HAP-1 (cell line): ENCODE results near the gene SFI1.
A peak's percentile ranks its signal among the peaks of the same experiment; 100 is the strongest.
"Not testable (repeated sequence)": the region's sequence is repeated elsewhere in the genome, so short reads cannot be mapped to it uniquely, and the experiment has no call there.

Experiments
- DNase-seq, 2 experiments: peaks; one replicate each; pipeline ENCODE4 v3.0.0-alpha.2; 2016 to 2020; ENCODE audit warnings: low spot score in 2 of 2
- H3K27me3 ChIP-seq: fragments of 250-450 bp; sonication (Bioruptor Pico); 2 replicates; pipeline ENCODE4 v1.5.1; 2020; ENCODE audit warnings: low read depth, mild to moderate bottlenecking, moderate library complexity
- H3K36me3 ChIP-seq: fragments of 250-450 bp; sonication (Bioruptor Pico); replicated peaks from 2 replicates; pipeline ENCODE4 v1.5.1; 2020; ENCODE audit warnings: mild to moderate bottlenecking
- H3K4me1 ChIP-seq: fragments of 250-450 bp; sonication (Bioruptor Pico); 2 replicates; pipeline ENCODE4 v1.5.1; 2020; ENCODE audit warnings: mild to moderate bottlenecking
- H3K4me3 ChIP-seq: fragments of 250-450 bp; sonication (Bioruptor Pico); 2 replicates; pipeline ENCODE4 v1.5.1; 2020; ENCODE audit warnings: mild to moderate bottlenecking, moderate library complexity
- H3K9me3 ChIP-seq: fragments of 250-450 bp; sonication (Bioruptor Pico); 2 replicates; pipeline ENCODE4 v1.5.1; 2020; ENCODE audit warnings: mild to moderate bottlenecking, moderate library complexity
- in situ Hi-C: fragments of 300-500 bp; cut with MboI; formaldehyde crosslinking; loops from 3 replicates; pipeline ENCODE4 v1.14.3; 2020; ENCODE audit warnings: low sequenced_read_pairs, inconsistent platforms, mixed read lengths

SFI1 gene

DNA sequence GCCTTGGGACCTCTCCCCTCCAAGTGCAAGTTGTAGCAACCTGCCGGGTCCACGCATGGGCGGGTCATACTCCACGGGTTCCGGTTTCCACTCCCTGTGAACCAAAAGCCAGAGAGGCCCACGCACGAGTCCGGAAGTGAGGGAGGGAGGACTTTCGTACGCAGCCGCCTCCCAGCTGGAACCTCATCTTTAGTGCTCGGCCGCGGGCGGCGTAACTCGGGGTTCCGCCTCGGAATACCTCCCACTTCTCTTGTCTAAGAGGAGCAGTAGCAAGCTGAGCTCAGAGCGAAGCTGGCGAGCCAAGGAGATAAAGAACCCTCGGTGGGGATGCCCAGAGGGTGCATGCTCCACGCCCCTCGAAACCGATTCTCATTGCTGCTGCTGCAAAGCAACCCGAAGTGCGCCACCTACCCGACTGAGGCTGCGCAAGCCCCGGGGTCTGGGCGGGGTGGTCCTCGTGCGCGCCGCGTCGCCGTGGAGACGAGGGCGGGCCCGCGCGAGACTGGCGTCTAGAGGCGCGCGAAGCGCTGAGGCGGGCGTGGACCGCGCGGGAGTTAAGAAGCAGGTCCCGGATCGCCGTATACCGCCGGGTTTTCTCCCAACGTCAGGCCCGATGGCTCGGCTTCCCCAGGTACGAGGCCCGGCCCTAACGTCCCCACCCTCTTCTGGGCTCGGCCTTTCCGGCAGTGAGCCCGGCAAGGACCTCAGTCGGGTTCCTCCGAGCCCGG lies at the start of gene SFI1:
SFI1 (plus strand) TSS at position 530 of the 728 bp plus-strand sequence. CDS start 11,749 bp downstream, outside the sequence.
- in situ Hi-C loops: no loop called here

GRCh38 chr22:31446767-31447166 lies 49.6 kb upstream of the SFI1 start:
- Histone ChIP-seq H3K36me3 (peaks cover 43% of the 10 kb centered on the region), H3K4me1 (no peaks in the 10 kb centered on the region), H3K4me3 (no peak overlapping the region), H3K27me3 (no peaks in the 10 kb centered on the region), H3K9me3 (no peaks in the 10 kb centered on the region)
- in situ Hi-C loops: no loop called here
- DNase-seq: no peak

More for the DNA sequence above, at the start of gene SFI1:
- Histone ChIP-seq H3K36me3 (peaks cover 4% of the 10 kb centered on the region; the same call in 1 of the 2 replicates), H3K27me3 (no peaks in the 10 kb centered on the region), H3K4me3 (peak within 1 kb of the TSS; percentile 75), H3K4me1 (peaks cover 14% of the 10 kb centered on the region), H3K9me3 (peaks cover 8% of the 10 kb centered on the region; the same call in 1 of the 2 replicates)
- peak; percentile 70 to 95 for DNase-seq

DNA sequence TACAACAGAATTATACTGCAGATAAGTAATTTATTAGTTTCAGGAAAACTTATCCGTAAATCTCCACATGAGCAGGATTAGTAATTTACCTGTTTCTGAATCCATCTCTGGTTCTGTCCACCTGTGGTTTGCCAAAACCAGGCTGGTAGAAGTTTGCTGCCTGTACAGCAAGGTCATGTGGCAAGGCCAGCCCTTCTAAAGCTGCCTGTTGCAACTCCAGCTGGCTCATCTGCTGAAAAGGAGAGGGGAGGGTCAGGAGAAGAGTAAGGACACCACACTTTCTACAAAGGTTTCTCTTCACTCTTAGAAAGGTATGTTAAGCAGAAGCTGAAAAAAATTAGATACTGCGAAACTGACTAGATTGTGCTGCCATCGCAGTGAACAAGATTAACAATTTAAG lies 49.0 kb upstream of the SFI1 start:
- Histone ChIP-seq H3K9me3 (no peaks in the 10 kb centered on the region), H3K36me3 (peaks cover 37% of the 10 kb centered on the region), H3K27me3 (no peaks in the 10 kb centered on the region), H3K4me3 (no peak overlapping the region), H3K4me1 (no peaks in the 10 kb centered on the region)
- in situ Hi-C loops: no loop called here
- DNase-seq: no peak

GRCh38 chr22:31448382-31448781 lies 48.0 kb upstream of the SFI1 start:
- H3K9me3 ChIP-seq: no peaks in the 10 kb centered on the region
- H3K27me3 ChIP-seq: no peaks in the 10 kb centered on the region
- no peak for DNase-seq
- H3K4me3 ChIP-seq: no peak overlapping the region
- H3K36me3 ChIP-seq: peaks cover 35% of the 10 kb centered on the region
- H3K4me1 ChIP-seq: no peaks in the 10 kb centered on the region
- in situ Hi-C loops: no loop called here

- in situ Hi-C loops: no loop called here
Observed at GRCh38 chr22:31449506-31449905, 46.8 kb upstream of the SFI1 start.

DNA sequence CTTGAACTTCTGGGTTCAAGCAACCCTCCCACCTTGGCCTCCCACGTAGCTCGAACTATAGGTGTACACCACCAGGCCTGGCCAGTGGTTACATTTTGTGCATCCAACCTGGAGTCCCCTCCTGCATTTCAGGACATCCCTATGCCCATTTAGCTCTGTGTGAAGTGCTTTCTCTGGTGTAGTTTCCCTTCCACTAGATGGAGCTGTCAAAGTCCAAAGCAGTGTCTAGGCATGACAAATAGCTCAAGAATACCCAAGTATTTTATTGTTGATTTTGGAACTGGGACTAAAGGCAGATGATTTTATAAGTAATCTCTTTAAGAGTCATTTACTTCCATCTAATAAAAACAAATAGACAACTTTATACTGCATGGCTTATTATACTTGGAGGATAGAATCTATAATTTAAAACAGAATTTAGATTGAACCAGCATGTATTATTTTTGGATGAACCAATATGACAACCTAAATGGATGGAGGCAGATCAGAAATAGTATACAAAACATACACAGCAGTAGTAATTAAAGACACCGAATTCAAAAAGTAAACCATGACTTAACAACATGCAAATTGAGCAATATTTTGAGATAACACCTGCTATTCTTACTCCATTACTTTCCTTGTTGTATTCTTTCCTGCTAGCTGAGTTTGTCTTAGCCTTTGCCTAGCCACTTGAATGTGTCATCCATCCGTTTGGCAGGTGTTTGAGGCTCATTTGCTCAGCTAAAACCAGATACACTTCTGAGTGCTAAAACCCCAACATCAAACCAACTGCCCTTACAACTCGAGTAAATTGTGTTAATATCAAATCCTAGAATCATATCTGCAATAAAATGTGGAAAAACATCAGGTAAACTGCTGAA lies 44.4 kb upstream of the SFI1 start:
- in situ Hi-C loops: no loop called here
- Histone ChIP-seq H3K9me3 (no peaks in the 10 kb centered on the region), H3K36me3 (peaks cover 47% of the 10 kb centered on the region), H3K4me3 (no peak overlapping the region), H3K27me3 (no peaks in the 10 kb centered on the region), H3K4me1 (no peaks in the 10 kb centered on the region)
- peak; percentile 17 to 28 for DNase-seq

More at GRCh38 chr22:31449506-31449905, 46.8 kb upstream of the SFI1 start:
- no peak overlapping the region for H3K4me3 ChIP-seq
- no peaks in the 10 kb centered on the region for H3K4me1 ChIP-seq
- H3K9me3 ChIP-seq: no peaks in the 10 kb centered on the region
- H3K27me3 ChIP-seq: no peaks in the 10 kb centered on the region
- H3K36me3 ChIP-seq: peaks cover 41% of the 10 kb centered on the region
- DNase-seq: no peak

DNA sequence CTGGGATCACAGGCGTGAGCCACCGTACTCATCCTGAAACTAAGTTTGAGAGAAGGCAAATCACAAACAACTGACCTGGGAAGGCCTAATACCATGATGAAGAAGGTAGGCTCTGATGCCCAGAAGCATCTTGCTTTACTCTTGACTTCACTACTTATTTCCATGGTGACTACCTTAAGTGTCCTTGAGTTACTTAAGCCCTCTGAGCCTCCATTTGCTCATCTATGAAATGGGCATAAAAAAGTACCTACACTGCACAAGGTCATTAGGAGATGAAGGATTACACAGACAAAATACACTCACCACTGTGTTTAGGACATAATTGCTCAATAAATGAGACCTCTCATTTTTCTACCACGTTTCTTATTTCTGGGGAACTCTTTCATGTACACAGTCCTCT lies 34.6 kb upstream of the SFI1 start:
- no peak overlapping the region for H3K4me3 ChIP-seq
- peaks cover 83% of the 10 kb centered on the region for H3K36me3 ChIP-seq
- no peaks in the 10 kb centered on the region for H3K4me1 ChIP-seq
- DNase-seq: no peak
- no peaks in the 10 kb centered on the region for H3K9me3 ChIP-seq
- no peaks in the 10 kb centered on the region for H3K27me3 ChIP-seq
- in situ Hi-C loops: no loop called here

DNA sequence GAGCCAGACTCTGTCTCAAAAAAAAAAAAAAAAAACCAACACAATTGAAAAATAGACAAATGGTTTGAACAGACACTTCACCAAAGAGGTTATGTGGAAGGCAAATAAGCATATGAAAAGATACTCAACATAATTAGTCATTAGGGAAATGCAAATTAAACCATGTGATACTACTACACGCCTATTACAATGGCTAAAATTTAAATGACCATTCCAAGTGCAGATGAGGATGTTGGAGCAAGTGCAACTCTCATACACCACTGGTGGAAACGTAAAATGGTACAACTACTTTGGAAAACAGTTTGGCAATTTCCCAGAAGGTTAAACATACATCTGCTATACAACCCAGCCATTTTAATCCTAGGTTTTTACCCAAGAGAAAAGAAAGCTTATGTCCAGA lies 31.0 kb upstream of the SFI1 start:
- Histone ChIP-seq H3K4me3 (no peak overlapping the region), H3K27me3 (no peaks in the 10 kb centered on the region), H3K4me1 (no peaks in the 10 kb centered on the region), H3K36me3 (peaks cover 78% of the 10 kb centered on the region), H3K9me3 (no peaks in the 10 kb centered on the region)
- in situ Hi-C loops: no loop called here
- no peak for DNase-seq

GRCh38 chr22:31474743-31475142 lies 21.6 kb upstream of the SFI1 start:
- H3K4me1 ChIP-seq: no peaks in the 10 kb centered on the region
- in situ Hi-C loops: no loop called here

DNA sequence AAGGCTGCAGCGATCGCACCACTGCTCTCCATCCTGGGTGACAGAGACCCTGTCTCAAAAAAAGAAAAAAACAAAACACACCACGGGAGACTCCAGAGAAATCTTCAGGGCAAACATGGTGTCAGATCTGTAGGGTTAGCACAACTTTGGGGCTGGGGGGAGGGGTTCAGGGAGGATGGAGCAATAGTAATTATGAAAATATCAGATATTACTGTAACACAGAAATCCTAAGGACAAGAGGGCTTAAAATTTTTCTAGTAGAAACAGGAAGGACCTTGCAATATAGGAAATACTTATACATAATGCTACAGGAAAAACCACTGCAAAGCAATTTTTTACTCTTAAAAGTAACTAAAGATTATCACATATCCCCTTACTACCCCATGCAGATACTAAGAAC lies 20.5 kb upstream of the SFI1 start:
- no peak for DNase-seq
- Histone ChIP-seq H3K9me3 (no peaks in the 10 kb centered on the region), H3K27me3 (no peaks in the 10 kb centered on the region), H3K4me1 (no peaks in the 10 kb centered on the region), H3K4me3 (no peak overlapping the region), H3K36me3 (peaks cover 29% of the 10 kb centered on the region)
- in situ Hi-C loops: no loop called here

More at GRCh38 chr22:31474743-31475142, 21.6 kb upstream of the SFI1 start:
- Histone ChIP-seq H3K27me3 (no peaks in the 10 kb centered on the region), H3K4me3 (no peak overlapping the region), H3K36me3 (peaks cover 20% of the 10 kb centered on the region), H3K9me3 (no peaks in the 10 kb centered on the region)
- no peak for DNase-seq

DNA sequence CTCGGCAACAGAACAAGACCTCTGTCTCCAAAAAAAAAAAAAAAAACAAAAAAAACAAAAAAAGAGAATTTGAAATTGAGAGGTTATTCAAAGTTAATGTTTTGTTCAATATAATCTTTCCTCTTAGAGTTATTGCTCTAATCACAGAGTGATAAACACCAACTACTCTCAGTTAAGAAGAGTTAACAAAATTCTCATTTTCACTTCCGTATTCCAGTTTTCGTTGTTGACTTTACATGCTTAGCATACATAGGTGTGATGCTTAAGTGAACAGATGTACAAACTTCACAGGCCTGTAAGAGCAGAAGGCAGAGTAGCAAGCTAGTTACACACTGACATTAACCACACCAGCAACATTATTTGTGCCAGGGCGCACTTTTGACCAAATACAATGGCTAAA lies 19.0 kb upstream of the SFI1 start:
- DNase-seq: no peak
- in situ Hi-C loops: no loop called here
- no peaks in the 10 kb centered on the region for H3K27me3 ChIP-seq
- no peaks in the 10 kb centered on the region for H3K9me3 ChIP-seq
- H3K4me1 ChIP-seq: no peaks in the 10 kb centered on the region
- H3K4me3 ChIP-seq: no peak overlapping the region
- H3K36me3 ChIP-seq: peaks cover 37% of the 10 kb centered on the region

DNA sequence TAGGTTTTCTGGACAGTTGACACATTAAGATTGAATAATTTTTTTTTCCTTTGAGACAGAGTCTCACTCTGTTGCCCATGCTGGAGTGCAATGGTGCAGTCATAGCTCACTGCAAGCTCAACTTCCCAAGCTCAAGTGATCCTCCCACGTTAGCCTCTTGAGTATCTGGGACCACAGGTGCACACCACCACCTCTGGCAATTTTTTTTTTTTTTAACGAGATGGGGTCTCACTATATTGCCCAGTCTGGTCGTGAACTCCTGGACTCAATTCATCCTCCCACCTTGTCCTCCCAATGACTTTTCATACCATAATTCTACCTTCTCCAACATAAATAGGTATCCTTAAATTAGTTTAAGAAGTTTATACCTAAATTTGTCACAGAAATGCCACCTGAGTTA lies 15.2 kb upstream of the SFI1 start:
- Histone ChIP-seq H3K9me3 (no peaks in the 10 kb centered on the region), H3K4me3 (no peak overlapping the region), H3K27me3 (no peaks in the 10 kb centered on the region), H3K36me3 (peaks cover 66% of the 10 kb centered on the region), H3K4me1 (no peaks in the 10 kb centered on the region)
- DNase-seq: no peak
- in situ Hi-C loops: no loop called here

DNA sequence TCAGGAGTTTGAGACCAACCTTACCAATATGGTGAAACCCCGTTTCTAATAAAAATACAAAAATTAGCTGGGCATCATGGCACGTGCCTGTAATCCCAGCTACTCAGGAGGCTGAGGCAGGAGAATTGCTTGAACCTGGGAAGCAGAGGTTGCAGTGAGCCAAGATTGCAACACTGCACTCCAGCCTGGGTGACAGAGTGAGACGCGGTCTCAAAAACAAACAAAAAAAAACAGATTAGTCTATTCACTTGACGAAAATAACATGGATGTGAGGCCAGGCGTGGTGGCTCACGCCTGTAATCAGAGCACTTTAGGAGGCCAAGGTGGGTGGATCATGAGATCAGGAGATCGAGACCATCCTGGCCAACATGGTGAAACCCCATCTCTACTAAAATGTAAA lies 13.9 kb upstream of the SFI1 start:
- H3K4me1 ChIP-seq, H3K27me3 ChIP-seq, H3K9me3 ChIP-seq, in situ Hi-C loops, DNase-seq, H3K4me3 ChIP-seq: not testable (repeated sequence)
- peaks cover 73% of the 10 kb centered on the region for H3K36me3 ChIP-seq

GRCh38 chr22:31486369-31486768 lies 10.0 kb upstream of the SFI1 start:
- peaks cover 13% of the 10 kb centered on the region; the same call in 1 of the 2 replicates for H3K4me1 ChIP-seq
- peaks cover 61% of the 10 kb centered on the region for H3K36me3 ChIP-seq
- H3K9me3 ChIP-seq, H3K4me3 ChIP-seq, H3K27me3 ChIP-seq, in situ Hi-C loops, DNase-seq: not testable (repeated sequence)
